Smooth muscle cell (in vitro differentiated cells): ENCODE results near the gene TAF8. TPM values are rescaled to one million over a fixed set of nuclear protein-coding genes. Genes with fewer than 3 reads are reported as not detected.
A peak's percentile ranks its signal among the peaks of the same experiment; 100 is the strongest.

Experiments
- DNase-seq: peaks from one replicate; lab custom pipeline; 2025; ENCODE audit not compliant: unreplicated experiment; lab: John Stamatoyannopoulos, UW
- H2AFZ ChIP-seq: fragments of 200-600 bp; sonication (generic); 2 replicates; pipeline ENCODE4 v1.6.0; 2016; ENCODE audit warnings: antibody characterized with exemption, low read depth, mild to moderate bottlenecking
- H3F3A ChIP-seq: fragments of 200-600 bp; sonication (generic); 2 replicates; pipeline ENCODE4 v1.6.0; 2017; ENCODE audit warnings: antibody characterized with exemption, low read depth
- H3K27ac ChIP-seq: fragments of 200-600 bp; sonication (generic); 2 replicates; pipeline ENCODE4 v1.5.1; 2016; ENCODE audit warnings: low read depth, mild to moderate bottlenecking
- H3K27me3 ChIP-seq: fragments of 200-600 bp; sonication (generic); 2 replicates; pipeline ENCODE4 v1.6.1; 2016; ENCODE audit warnings: low read depth, mild to moderate bottlenecking
- H3K36me3 ChIP-seq: fragments of 200-600 bp; sonication (generic); 2 replicates; pipeline ENCODE4 v1.5.1; 2016; ENCODE audit warnings: low read depth
- H3K4me1 ChIP-seq: fragments of 200-600 bp; sonication (generic); 2 replicates; pipeline ENCODE4 v1.5.1; 2016; ENCODE audit warnings: low read depth
- H3K4me2 ChIP-seq: fragments of 200-600 bp; sonication (generic); 2 replicates; pipeline ENCODE4 v1.6.0; 2016; ENCODE audit warnings: mild to moderate bottlenecking
- H3K4me3 ChIP-seq: fragments of 200-600 bp; sonication (generic); 2 replicates; pipeline ENCODE4 v1.5.1; 2016; ENCODE audit warnings: mild to moderate bottlenecking
- H3K79me2 ChIP-seq: fragments of 200-600 bp; sonication (generic); 2 replicates; pipeline ENCODE4 v1.6.0; 2016; ENCODE audit warnings: low read depth, mild to moderate bottlenecking
- H3K9ac ChIP-seq: fragments of 200-600 bp; sonication (generic); 2 replicates; pipeline ENCODE4 v1.6.0; 2016; ENCODE audit warnings: low read depth
- H3K9me3 ChIP-seq: fragments of 200-600 bp; sonication (generic); replicated peaks from 2 replicates; pipeline ENCODE4 v1.5.1; 2016; ENCODE audit warnings: low read depth
- H4K20me1 ChIP-seq: fragments of 200-600 bp; sonication (generic); 2 replicates; pipeline ENCODE4 v1.6.0; 2016; ENCODE audit warnings: low read depth
- CTCF ChIP-seq: fragments of 200-600 bp; sonication (generic); IDR thresholded peaks from 2 replicates; pipeline ENCODE4 v1.5.1; 2017; ENCODE audit warnings: borderline replicate concordance, mild to moderate bottlenecking, antibody characterized with exemption; ENCODE audit not compliant: insufficient read depth, poor library complexity, severe bottlenecking
- WGBS: methylation state at CpG from one replicate; pipeline ENCODE4 v1.1.7; 2016; ENCODE audit warnings: low lambda C conversion rate; 5-methylcytosine and 5-hydroxymethylcytosine counted together
- polyA plus RNA-seq: library from polyadenylated mRNA; unstranded; fragments of >200 nt; fragmentation: Nextera tagmentation; extraction: Ambion mirVana; gene quantifications from 2 replicates; pipeline ENCODE4 v1.2.1, GENCODE V29; 2016
- total RNA-seq: library from RNA; depleted of rRNA; stranded (reverse); fragments of >200 nt; gene quantifications from 2 replicates; pipeline ENCODE4 v1.2.3, GENCODE V29; 2014

Gene TAF8
- total and polyA plus RNA-seq, 2 experiments from 2014 or later = 8.1 to 9.8 TPM

- Histone ChIP-seq H3K4me1 (no peaks in the 10 kb centered on the region), H3K4me3 (no peak overlapping the region), H4K20me1 (peaks cover 24% of the 10 kb centered on the region), H3K27me3 (no peaks in the 10 kb centered on the region), H3K9me3 (no peaks in the 10 kb centered on the region), H3K9ac (no peak overlapping the region), H3K79me2 (no peaks in the 10 kb centered on the region), H2AFZ (no peak overlapping the region), H3K36me3 (no peaks in the 10 kb centered on the region), H3F3A (no peaks in the 10 kb centered on the region), H3K4me2 (no peak overlapping the region), H3K27ac (no peak overlapping the region)
- no peak for DNase-seq
- TF ChIP-seq CTCF = no peak
- 100% methylated on average over 1 of the region's 1 CpG for WGBS
Observed at GRCh38 chr6:42112351-42112750, 62.0 kb downstream of the TAF8 start.

DNA sequence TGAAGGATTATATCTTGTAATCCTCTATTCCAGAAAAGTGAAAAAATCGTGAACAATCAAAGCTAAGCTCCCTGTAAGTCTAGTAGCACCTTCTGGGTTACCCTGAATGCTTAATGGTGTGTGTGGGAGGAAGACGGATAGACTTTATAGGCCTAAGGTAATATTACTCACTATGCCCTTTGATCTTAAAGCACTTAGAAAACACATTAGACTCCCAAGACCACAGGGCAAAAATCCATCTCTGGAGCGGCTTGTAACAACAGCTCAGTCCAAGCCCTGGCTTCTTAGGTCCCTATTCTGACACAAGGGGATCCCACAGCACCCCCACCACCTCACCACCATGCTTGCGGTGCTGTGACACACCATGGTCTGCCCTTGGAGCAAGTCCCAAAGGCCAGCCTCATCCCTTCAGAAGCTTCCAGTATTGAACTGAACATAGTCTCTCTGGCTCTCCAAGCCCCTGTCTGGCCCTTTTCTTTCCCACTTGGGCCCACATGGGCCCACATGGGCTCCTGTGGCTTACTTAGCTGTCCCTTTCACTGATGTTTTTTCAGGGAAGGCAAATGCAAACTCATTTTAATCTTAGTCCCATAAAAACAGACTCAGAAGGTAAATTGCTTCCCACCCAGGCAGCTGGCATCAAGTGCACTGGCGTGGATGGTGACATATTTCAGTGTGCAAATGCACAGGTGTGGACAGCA, 63.8 kb downstream of the TAF8 start:
- H3K36me3 ChIP-seq = no peaks in the 10 kb centered on the region
- no peaks in the 10 kb centered on the region for H3K27me3 ChIP-seq
- H2AFZ ChIP-seq = no peak overlapping the region
- no peak for DNase-seq
- no peaks in the 10 kb centered on the region for H3K79me2 ChIP-seq
- no peaks in the 10 kb centered on the region for H3K9me3 ChIP-seq
- H3F3A ChIP-seq = no peaks in the 10 kb centered on the region
- H3K4me2 ChIP-seq = no peak overlapping the region
- WGBS = 44% methylated on average over 5 of the region's 5 CpGs
- H3K27ac ChIP-seq = peak overlapping the region; percentile 32
- no peak overlapping the region for H3K9ac ChIP-seq
- H3K4me3 ChIP-seq = no peak overlapping the region
- no peak for TF ChIP-seq CTCF
- peaks cover 24% of the 10 kb centered on the region for H4K20me1 ChIP-seq
- H3K4me1 ChIP-seq = no peaks in the 10 kb centered on the region

DNA sequence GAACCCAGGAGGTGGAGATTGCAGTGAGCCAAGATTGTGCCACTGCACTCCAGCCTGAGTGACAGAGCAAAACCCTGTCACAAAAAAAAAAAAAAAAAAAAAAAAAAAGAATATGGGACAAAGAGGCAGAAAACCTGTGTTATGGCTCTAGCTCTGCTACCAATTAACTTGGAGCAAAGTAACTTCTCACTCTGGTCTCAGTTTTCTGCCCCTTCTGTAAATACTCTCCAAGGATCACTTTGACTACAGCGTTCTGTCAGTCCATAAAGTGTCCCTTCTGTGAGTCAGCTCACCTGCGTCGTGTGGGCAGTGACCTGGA, 67.5 kb downstream of the TAF8 start:
- no peak overlapping the region for H3K4me2 ChIP-seq
- peaks cover 18% of the 10 kb centered on the region for H4K20me1 ChIP-seq
- no peaks in the 10 kb centered on the region for H3F3A ChIP-seq
- no peak overlapping the region for H3K27ac ChIP-seq
- WGBS = 86% methylated on average over 3 of the region's 3 CpGs
- no peaks in the 10 kb centered on the region for H3K79me2 ChIP-seq
- no peak overlapping the region for H3K4me3 ChIP-seq
- DNase-seq = no peak
- TF ChIP-seq CTCF = no peak
- H3K9me3 ChIP-seq = no peaks in the 10 kb centered on the region
- no peak overlapping the region for H2AFZ ChIP-seq
- H3K27me3 ChIP-seq = no peaks in the 10 kb centered on the region
- H3K4me1 ChIP-seq = no peaks in the 10 kb centered on the region
- no peaks in the 10 kb centered on the region for H3K36me3 ChIP-seq
- no peak overlapping the region for H3K9ac ChIP-seq
